Peyer's patch (tissue), 4 donors: ENCODE data around the gene VRK2.

ENCODE experiments used
- POLR2A ChIP-seq, 2 donors: fragments of 450-650 bp; IDR thresholded peaks; one replicate each; pipeline ENCODE4 v1.5.1; 2017; ENCODE audit warnings: antibody characterized with exemption in 2 of 2, mild to moderate bottlenecking in 2 of 2, moderate library complexity in 2 of 2
- TF ChIP-seq, protein P1 (sequence below), 6 experiments: fragments of 450-650 bp in 4 of 6; fragments of 200-600 bp in 2 of 6; sonication (generic) in 1 of 6; IDR thresholded peaks; one replicate each; pipeline ENCODE4 v1.5.1; 2017 to 2019; ENCODE audit warnings: antibody characterized with exemption in 6 of 6, mild to moderate bottlenecking in 3 of 6, moderate library complexity in 1 of 6

DNA sequence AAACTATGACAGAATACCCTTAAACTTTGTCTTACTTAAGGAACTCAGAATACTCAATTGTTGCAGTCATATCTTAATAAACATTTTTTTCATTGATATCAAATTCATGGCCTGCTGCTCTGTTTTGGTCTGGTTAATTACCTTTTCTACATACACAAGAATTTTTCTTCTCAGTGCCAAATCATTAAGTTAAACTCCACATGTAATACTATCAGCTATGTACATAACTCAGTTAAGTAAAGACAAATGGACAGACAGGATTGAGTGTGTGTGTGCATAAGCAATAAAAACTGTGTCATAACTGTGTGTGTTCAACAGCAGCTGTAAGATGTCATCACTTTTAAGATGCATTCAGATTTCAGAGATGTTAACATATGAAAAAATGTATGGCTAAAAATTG, 34.4 kb downstream of the VRK2 start:
- TF ChIP-seq, protein P1, sequence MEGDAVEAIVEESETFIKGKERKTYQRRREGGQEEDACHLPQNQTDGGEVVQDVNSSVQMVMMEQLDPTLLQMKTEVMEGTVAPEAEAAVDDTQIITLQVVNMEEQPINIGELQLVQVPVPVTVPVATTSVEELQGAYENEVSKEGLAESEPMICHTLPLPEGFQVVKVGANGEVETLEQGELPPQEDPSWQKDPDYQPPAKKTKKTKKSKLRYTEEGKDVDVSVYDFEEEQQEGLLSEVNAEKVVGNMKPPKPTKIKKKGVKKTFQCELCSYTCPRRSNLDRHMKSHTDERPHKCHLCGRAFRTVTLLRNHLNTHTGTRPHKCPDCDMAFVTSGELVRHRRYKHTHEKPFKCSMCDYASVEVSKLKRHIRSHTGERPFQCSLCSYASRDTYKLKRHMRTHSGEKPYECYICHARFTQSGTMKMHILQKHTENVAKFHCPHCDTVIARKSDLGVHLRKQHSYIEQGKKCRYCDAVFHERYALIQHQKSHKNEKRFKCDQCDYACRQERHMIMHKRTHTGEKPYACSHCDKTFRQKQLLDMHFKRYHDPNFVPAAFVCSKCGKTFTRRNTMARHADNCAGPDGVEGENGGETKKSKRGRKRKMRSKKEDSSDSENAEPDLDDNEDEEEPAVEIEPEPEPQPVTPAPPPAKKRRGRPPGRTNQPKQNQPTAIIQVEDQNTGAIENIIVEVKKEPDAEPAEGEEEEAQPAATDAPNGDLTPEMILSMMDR (IDR thresholded peaks at IDR 0.05) = no peak
- no peak for TF ChIP-seq POLR2A (IDR thresholded peaks at IDR 0.05)
